Muscle of leg (tissue), 16 donors: ENCODE data around the gene AQP7. TPM values are rescaled to one million over a fixed set of nuclear protein-coding genes. Genes with fewer than 3 reads are reported as not detected.
"Not testable (repeated sequence)": the region's sequence is repeated elsewhere in the genome, so short reads cannot be mapped to it uniquely, and the experiment has no call there.

ENCODE experiments used
- DNase-seq: peaks from one replicate; pipeline ENCODE4 v3.0.0; 2013
- H3K27ac ChIP-seq: one replicate; pipeline ENCODE4 v1.5.1; 2013; ENCODE audit warnings: mild to moderate bottlenecking, low read length, control low read depth
- H3K27me3 ChIP-seq: one replicate; pipeline ENCODE4 v1.6.1; 2013; ENCODE audit warnings: low read length; ENCODE audit not compliant: control insufficient read depth, insufficient read depth
- H3K36me3 ChIP-seq: one replicate; pipeline ENCODE4 v1.6.1; 2013; ENCODE audit warnings: low read length; ENCODE audit not compliant: control insufficient read depth, insufficient read depth
- H3K4me1 ChIP-seq: one replicate; pipeline ENCODE4 v1.6.1; 2013; ENCODE audit warnings: low read length; ENCODE audit not compliant: control insufficient read depth, insufficient read depth
- H3K4me3 ChIP-seq: one replicate; pipeline ENCODE4 v1.5.1; 2013; ENCODE audit warnings: low read length, control low read depth
- H3K9me3 ChIP-seq: replicated peaks from 2 replicates; pipeline ENCODE4 v1.6.1; 2013; ENCODE audit warnings: low read depth, low read length; ENCODE audit not compliant: control insufficient read depth
- WGBS: methylation state at CpG from one replicate; pipeline ENCODE4 v1.1.5; 2013; ENCODE audit warnings: missing lambda C conversion rate; ENCODE audit not compliant: insufficient coverage; 5-methylcytosine and 5-hydroxymethylcytosine counted together
- long read RNA-seq, 11 donors: transcript quantifications; one replicate each; lab custom pipeline, GENCODE V29; 2026
- polyA plus RNA-seq, 8 donors: library from polyadenylated mRNA; unstranded; fragments of 120-200 nt; gene quantifications; one replicate each; pipeline versions ENCODE4 v1.2.1 to v1.2.3, GENCODE V29; 2013; ENCODE audit warnings: inconsistent platforms in 1 of 8, low replicate concordance in 1 of 8; ENCODE audit not compliant: insufficient read length in 8 of 8, insufficient read depth in 1 of 8
- total RNA-seq: library from RNA; stranded (reverse); fragments of 120-200 nt; gene quantifications from one replicate; pipeline ENCODE4 v1.2.4, GENCODE V29; 2013

The AQP7 gene
- total RNA-seq (0.93 TPM), polyA plus RNA-seq (1 to 10 TPM; 1.1 to 4.4 (median 1.8) TPM)
- long read RNA-seq, donor 1: 0 reads
- long read RNA-seq, donor 2: 0 reads
- long read RNA-seq, donor 3: 0 reads
- long read RNA-seq, donor 4: 0 reads
- long read RNA-seq, donor 5, partial matches to known transcripts: 0 of 1 reads
- long read RNA-seq, donor 5, other reads (novel, unspliced or antisense): 0 of 1 reads
- long read RNA-seq, donor 6: 0 reads
- long read RNA-seq, donor 7: 0 reads
- long read RNA-seq, donor 8: 0 reads
- long read RNA-seq, donor 9: 0 reads
- long read RNA-seq, donor 10: 0 reads
- long read RNA-seq, donor 11, partial matches to known transcripts: 0 of 1 reads
- long read RNA-seq, donor 11, other reads (novel, unspliced or antisense): 0 of 1 reads

DNA sequence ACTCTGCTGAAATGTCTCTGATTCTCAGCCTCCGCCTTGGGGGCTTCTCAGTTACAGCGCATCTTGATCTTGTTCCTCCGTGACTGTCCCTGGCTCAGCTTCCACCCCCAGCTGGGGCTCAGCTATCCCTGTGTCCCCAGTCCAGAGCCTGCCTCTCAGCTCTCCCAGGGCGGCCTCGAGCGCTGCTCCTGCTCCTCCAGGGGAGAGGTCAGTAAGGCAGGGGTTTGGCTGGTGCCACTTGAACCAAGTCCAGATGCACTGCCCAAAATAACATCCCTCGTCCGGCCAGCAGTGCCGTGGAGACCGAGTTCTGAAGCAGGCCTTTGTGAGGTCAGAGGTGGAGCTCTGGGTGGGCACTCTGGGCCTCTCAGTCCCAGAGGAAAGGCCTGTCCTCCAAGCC lies at the start of gene AQP7:
TSS of gene AQP7 (minus strand) at position 198 of the 400 bp plus-strand sequence. CDS start 1,306 bp downstream, outside the sequence.
- DNase-seq, H3K27me3 ChIP-seq, H3K4me3 ChIP-seq, H3K9me3 ChIP-seq, H3K36me3 ChIP-seq, H3K27ac ChIP-seq: not testable (repeated sequence)
- peaks cover 21% of the 10 kb centered on the region for H3K4me1 ChIP-seq
- 33% methylated on average over 3 of the region's 10 CpGs for WGBS

DNA sequence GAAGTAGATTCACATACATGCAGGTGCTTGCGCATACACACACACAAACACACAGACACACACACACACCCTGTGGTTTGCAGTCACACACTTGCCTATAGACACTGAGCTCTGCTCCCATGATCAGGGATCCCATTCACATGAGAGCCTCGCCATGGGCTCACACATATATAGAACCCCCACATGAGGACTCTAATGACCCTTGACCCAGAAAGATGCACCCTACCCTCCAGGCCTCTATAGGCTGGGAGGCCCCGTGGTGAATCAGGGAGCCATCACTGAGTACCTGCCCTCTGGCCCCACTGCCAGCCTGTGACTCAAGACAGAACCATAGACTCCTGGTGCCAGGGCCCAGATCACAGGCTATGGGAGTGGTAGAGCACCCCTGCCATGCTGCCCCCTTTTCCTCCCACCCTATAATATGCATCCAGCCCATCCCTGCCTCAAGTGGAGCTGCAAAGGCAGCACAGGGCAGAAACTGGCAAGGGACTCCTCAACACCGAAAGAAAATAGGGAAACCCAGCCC lies 48.3 kb upstream of the AQP7 start:
- Histone ChIP-seq H3K36me3 (no peaks in the 10 kb centered on the region), H3K9me3 (no peaks in the 10 kb centered on the region), H3K27me3 (peaks cover 11% of the 10 kb centered on the region), H3K4me1 (peaks cover 26% of the 10 kb centered on the region), H3K27ac (no peak overlapping the region), H3K4me3 (no peak overlapping the region)
- WGBS: 85% methylated on average over 4 of the region's 4 CpGs
- DNase-seq: no peak

- peaks cover 34% of the 10 kb centered on the region for H3K4me1 ChIP-seq
- no peaks in the 10 kb centered on the region for H3K9me3 ChIP-seq
- H3K4me3 ChIP-seq: no peak overlapping the region
- H3K36me3 ChIP-seq: no peaks in the 10 kb centered on the region
- 100% methylated on average over 2 of the region's 5 CpGs for WGBS
- no peak for DNase-seq
- no peak overlapping the region for H3K27ac ChIP-seq
- peaks cover 12% of the 10 kb centered on the region for H3K27me3 ChIP-seq
Measured at GRCh38 chr9:33449715-33450114, 47.3 kb upstream of the AQP7 start.

DNA sequence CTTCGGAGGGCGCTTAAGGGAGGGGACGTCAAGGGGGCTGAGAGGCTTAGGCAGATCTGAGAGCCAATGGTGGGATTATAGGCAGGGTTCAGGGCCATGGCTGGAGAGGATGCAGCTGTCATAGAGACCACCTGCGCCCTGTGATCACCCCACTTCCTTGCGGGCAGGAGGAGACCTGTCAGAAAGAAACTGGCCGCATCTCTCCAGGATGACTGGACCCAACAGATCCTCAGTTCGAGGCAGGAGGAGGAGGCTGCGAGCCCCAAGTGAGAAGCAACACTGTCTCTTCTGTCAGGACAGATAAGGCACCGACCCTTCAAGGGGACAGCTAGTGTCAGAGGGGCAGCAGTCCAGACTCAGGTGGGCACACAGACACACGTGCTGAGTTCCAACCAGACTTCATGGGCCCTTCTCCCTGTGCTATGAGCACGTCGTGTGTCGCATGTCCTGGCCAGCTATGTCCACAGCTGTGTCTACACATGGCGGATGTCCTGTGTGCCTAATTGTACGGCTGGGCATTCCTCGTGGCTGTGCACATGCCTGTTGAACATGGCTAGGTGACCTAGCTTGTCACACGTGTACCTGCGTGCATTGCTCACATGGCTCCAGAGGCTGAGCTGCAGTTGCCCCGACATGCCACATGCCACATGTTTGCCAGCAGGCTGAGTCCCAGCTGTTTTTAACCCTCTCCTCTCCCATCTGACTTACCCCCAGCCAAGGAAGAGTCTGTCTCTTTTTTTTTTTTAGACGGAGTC lies 45.6 kb upstream of the AQP7 start:
- Histone ChIP-seq H3K9me3 (no peaks in the 10 kb centered on the region), H3K4me1 (peaks cover 34% of the 10 kb centered on the region), H3K4me3 (peak overlapping the region; percentile 31), H3K27ac (peak overlapping the region; percentile 65), H3K27me3 (peaks cover 13% of the 10 kb centered on the region), H3K36me3 (peaks cover 6% of the 10 kb centered on the region)
- DNase-seq: no peak
- 24% methylated on average over 19 of the region's 20 CpGs for WGBS

DNA sequence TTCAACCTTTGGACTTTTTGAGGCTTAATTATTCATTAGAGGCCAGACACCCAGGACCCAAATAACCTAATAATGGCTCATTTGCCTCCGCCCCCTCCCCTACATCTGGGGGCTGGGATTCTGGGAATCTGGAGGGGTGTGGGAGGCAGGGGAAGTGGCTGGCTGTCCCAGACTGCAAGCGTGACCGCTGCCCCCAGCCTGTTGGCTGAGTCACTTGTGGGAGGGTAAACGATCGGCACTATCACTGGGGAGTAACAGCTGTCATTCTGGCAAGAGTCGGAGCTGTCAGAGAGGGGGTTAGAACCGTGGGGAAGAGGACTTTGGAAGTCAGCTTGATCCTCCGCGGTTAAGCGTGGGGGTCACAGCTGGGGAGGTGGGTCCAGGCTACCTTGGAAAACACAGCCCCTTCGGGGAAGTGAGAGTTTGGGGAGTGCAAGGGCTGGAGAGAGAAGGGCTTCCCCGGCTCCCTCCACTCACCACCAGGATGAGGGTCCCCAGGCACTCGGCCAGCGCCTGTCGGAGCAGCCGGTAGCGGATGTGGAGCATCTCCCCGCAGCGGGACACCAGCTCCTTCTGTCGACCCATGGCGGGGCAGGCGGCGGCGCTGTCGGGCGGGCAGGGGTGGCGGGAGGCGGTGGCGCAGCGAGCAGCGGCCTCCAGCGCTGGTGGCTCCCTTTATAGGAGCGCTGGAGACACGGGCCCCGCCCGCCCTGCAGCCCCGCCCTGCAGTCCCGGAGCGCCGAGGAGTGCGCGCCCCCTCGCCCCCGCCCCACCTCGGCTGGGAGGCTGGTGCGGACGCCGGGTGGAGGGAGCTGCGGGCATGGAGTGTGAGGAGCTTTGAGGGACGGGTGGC lies 44.8 kb upstream of the AQP7 start, which contains the start of gene AQP3:
TSS of gene AQP3 (minus strand) at position 648 of the 853 bp plus-strand sequence. CDS start at position 585, 63 bp downstream.
- no peaks in the 10 kb centered on the region for H3K9me3 ChIP-seq
- H3K27me3 ChIP-seq: peaks cover 13% of the 10 kb centered on the region
- H3K27ac ChIP-seq: peak within 1 kb of the TSS; percentile 84
- DNase-seq: peak; percentile 76
- 1% methylated on average over 47 of the region's 50 CpGs for WGBS
- H3K36me3 ChIP-seq: peaks cover 8% of the 10 kb centered on the region
- H3K4me1 ChIP-seq: peaks cover 34% of the 10 kb centered on the region
- peak within 1 kb of the TSS; percentile 42 for H3K4me3 ChIP-seq

GRCh38 chr9:33446240-33446945 lies 44.0 kb upstream of the AQP7 start:
- Histone ChIP-seq H3K4me3 (peak overlapping the region; percentile 42), H3K27me3 (peaks cover 13% of the 10 kb centered on the region), H3K36me3 (peaks cover 8% of the 10 kb centered on the region), H3K4me1 (peaks cover 34% of the 10 kb centered on the region), H3K27ac (peak overlapping the region; percentile 84), H3K9me3 (no peaks in the 10 kb centered on the region)
- WGBS: 55% methylated on average over 11 of the region's 12 CpGs
- no peak for DNase-seq

DNA sequence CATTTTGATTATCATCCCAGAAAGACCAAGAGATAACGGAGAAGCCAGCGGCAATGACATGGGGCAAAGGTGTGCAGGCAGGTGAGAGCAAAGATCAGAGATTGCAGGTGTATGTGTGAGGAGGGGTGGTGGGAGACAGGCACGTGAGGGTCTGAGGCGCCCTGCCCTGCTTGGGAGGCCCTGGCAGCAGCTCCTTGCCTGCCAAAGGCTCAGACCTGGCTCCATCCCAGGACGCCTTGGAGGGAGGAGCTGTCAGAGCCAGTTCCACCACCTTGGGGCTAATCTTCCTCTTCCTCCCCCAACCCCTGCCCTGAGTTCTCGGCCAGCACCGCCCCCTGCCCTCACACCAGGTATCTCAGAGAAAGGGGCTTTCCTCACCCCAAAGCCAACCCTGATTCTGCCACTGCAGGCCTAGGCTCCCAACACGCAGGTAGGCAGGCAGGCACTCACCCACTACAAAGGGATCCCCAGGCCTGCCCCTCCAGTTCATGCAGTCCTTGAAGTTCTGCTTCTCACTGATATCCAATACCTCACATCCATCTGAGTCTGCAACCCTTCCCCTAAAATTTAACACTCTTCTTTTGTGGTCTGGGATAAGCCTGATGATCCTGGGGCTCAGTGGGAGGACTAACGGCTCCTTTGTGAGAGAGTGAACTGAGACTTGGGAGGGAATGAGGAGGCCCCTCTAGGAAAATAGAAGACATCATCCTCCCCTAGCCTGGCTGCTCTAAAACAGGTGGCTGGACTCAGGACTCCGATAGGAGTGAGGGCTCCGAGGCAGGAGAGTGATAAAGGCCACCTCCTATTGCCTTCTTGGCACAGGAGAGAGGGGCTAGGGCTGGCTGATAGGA lies 43.2 kb upstream of the AQP7 start:
- H3K9me3 ChIP-seq: no peaks in the 10 kb centered on the region
- H3K4me3 ChIP-seq: no peak overlapping the region
- H3K27me3 ChIP-seq: peaks cover 13% of the 10 kb centered on the region
- peaks cover 34% of the 10 kb centered on the region for H3K4me1 ChIP-seq
- peak overlapping the region; percentile 84 for H3K27ac ChIP-seq
- DNase-seq: no peak
- WGBS: 62% methylated on average over 6 of the region's 11 CpGs
- peaks cover 8% of the 10 kb centered on the region for H3K36me3 ChIP-seq

DNA sequence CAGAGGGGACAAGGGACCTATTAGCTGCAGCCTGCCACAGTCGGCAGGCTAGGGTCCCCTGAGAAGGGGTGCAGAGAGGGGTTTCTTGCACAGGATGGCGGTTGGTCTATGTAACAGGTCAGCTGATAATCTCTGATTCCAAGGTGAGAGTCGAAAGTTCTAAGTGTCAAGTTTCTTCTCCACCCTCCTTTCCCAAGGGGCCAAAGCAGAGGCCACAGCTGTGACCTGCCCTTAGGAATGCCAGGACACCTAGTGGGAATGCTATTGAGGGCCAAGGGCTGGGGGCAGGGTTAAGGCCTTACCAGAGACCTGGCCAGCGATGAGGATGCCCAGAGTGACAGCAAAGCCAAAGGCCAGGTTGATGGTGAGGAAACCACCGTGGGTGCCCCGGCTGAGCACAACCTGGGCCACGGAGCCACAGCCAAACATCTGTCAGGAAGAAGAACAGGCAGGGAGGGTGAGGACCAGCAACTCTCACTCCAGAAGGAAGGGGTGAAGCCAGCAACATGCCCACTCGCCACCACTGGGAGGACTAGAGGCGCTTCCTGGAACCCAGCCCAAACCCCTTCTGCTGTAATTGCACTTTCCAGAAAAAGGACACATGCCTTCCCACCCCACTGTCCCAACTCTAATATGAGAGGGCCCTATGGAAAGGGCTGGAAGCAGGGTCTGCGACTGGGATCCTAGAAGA lies 41.2 kb upstream of the AQP7 start:
- H3K27me3 ChIP-seq: peaks cover 11% of the 10 kb centered on the region
- WGBS: 79% methylated on average over 3 of the region's 10 CpGs
- no peak for DNase-seq
- no peaks in the 10 kb centered on the region for H3K9me3 ChIP-seq
- no peak overlapping the region for H3K27ac ChIP-seq
- H3K4me1 ChIP-seq: peaks cover 41% of the 10 kb centered on the region
- peaks cover 8% of the 10 kb centered on the region for H3K36me3 ChIP-seq
- no peak overlapping the region for H3K4me3 ChIP-seq
